Peyer's patch (tissue), 4 donors: ENCODE results near the gene SH3RF3. TPM values are rescaled to one million over a fixed set of nuclear protein-coding genes. Genes with fewer than 3 reads are reported as not detected.
"Not testable (repeated sequence)": the region's sequence is repeated elsewhere in the genome, so short reads cannot be mapped to it uniquely, and the experiment has no call there.

Experiments used
- DNase-seq, 3 donors: peaks; one replicate each; pipeline ENCODE4 v3.0.0-alpha.2; 2017 to 2019
- H3K27ac ChIP-seq, 4 donors: fragments of 200-600 bp; sonication (generic); one replicate each; pipeline ENCODE4 v1.5.1; 2016 to 2019
- H3K27me3 ChIP-seq, 2 donors: fragments of 200-600 bp; sonication (generic); one replicate each; pipeline ENCODE4 v1.5.1; 2019
- H3K36me3 ChIP-seq, 3 donors: fragments of 200-600 bp; sonication (generic); one replicate each; pipeline ENCODE4 v1.5.1; 2016 to 2019
- H3K4me1 ChIP-seq, 4 donors: fragments of 200-600 bp; sonication (generic); one replicate each; pipeline ENCODE4 v1.5.1; 2016 to 2019
- H3K4me3 ChIP-seq, 4 donors: fragments of 200-600 bp; sonication (generic); 1 replicate in 3 of 4; 2 replicates in 1 of 4; pipeline ENCODE4 v1.5.1; 2016 to 2019; ENCODE audit warnings: mild to moderate bottlenecking in 1 of 4
- H3K9me3 ChIP-seq, 4 donors: fragments of 200-600 bp; sonication (generic); one replicate each; pipeline ENCODE4 v1.5.1; 2016 to 2019; ENCODE audit warnings: mild to moderate bottlenecking in 1 of 4
- CTCF ChIP-seq, 6 experiments: fragments of 450-650 bp in 4 of 6; fragments of 200-600 bp in 2 of 6; sonication (generic) in 1 of 6; IDR thresholded peaks; one replicate each; pipeline ENCODE4 v1.5.1; 2017 to 2019; ENCODE audit warnings: antibody characterized with exemption in 6 of 6, mild to moderate bottlenecking in 3 of 6, moderate library complexity in 1 of 6
- POLR2A ChIP-seq, 2 donors: fragments of 450-650 bp; IDR thresholded peaks; one replicate each; pipeline ENCODE4 v1.5.1; 2017; ENCODE audit warnings: antibody characterized with exemption in 2 of 2, mild to moderate bottlenecking in 2 of 2, moderate library complexity in 2 of 2
- total RNA-seq, 4 donors: library from RNA; depleted of rRNA; stranded (reverse); fragments of >200 nt; gene quantifications; one replicate each; pipeline ENCODE4 v1.1.0, GENCODE V29; 2016

SH3RF3 gene
- total RNA-seq, 4 donors from 2014 or later, result 1.1 to 5.0 (median 3.3) TPM

DNA sequence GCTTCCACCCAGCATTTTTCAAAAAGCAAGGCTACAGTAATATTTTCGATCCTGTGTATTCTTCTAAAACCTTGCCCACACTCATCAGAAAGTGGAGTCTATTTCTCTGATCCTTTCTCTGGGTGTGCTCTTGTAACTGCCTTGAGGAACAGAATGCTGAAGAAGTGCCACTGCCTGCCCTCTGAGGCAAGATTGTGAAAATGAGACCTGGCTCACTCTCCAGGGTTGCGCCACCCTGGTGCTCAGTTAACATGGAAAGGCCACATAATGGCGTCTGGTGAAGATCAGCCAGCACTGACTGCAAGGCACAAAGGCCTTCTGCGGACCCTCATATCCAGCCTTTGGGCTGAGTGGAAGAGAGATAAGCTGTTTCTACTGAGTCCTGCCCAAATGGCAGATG is 11.2 kb upstream of the SH3RF3 start:
- Histone ChIP-seq H3K9me3 (no peaks in the 10 kb centered on the region), H3K27ac (no peak overlapping the region), H3K27me3 (no peaks in the 10 kb centered on the region), H3K4me3 (no peak overlapping the region), H3K36me3 (no peaks in the 10 kb centered on the region), H3K4me1 (no peaks in the 10 kb centered on the region)
- no peak for DNase-seq
- TF ChIP-seq POLR2A (IDR thresholded peaks at IDR 0.05) (no peak), CTCF (IDR thresholded peaks at IDR 0.05) (no peak)

GRCh38 chr2:109118321-109118720 is 10.7 kb upstream of the SH3RF3 start:
- H3K9me3 ChIP-seq, result no peaks in the 10 kb centered on the region
- no peaks in the 10 kb centered on the region for H3K36me3 ChIP-seq
- no peaks in the 10 kb centered on the region for H3K27me3 ChIP-seq
- H3K4me3 ChIP-seq, result no peak overlapping the region
- no peak overlapping the region for H3K27ac ChIP-seq
- TF ChIP-seq CTCF (IDR thresholded peaks at IDR 0.05), result no peak
- TF ChIP-seq POLR2A (IDR thresholded peaks at IDR 0.05), result no peak
- no peak for DNase-seq
- H3K4me1 ChIP-seq, result no peaks in the 10 kb centered on the region

- no peaks in the 10 kb centered on the region for H3K36me3 ChIP-seq
- no peak overlapping the region for H3K27ac ChIP-seq
- no peaks in the 10 kb centered on the region for H3K4me1 ChIP-seq
- no peak for TF ChIP-seq POLR2A (IDR thresholded peaks at IDR 0.05)
- TF ChIP-seq CTCF (IDR thresholded peaks at IDR 0.05), result no peak
- H3K9me3 ChIP-seq, result no peaks in the 10 kb centered on the region
- no peaks in the 10 kb centered on the region for H3K27me3 ChIP-seq
- peak in 1 of 3 donors; percentile 29 for DNase-seq
- H3K4me3 ChIP-seq, result no peak overlapping the region
Measured at GRCh38 chr2:109120166-109120565, 8.8 kb upstream of the SH3RF3 start.

- peak in 1 of 3 donors; percentile 30 for DNase-seq
Measured at GRCh38 chr2:109120686-109121085, 8.3 kb upstream of the SH3RF3 start.

GRCh38 chr2:109123586-109124201 is 5.3 kb upstream of the SH3RF3 start:
- TF ChIP-seq POLR2A (IDR thresholded peaks at IDR 0.05), result no peak
- no peak for TF ChIP-seq CTCF (IDR thresholded peaks at IDR 0.05)
- Histone ChIP-seq H3K27ac (no peak overlapping the region), H3K4me1 (peaks cover 0 to 10% (median 5%) of the 10 kb centered on the region in 4 donors), H3K9me3 (no peaks in the 10 kb centered on the region), H3K36me3 (no peaks in the 10 kb centered on the region), H3K4me3 (no peak overlapping the region), H3K27me3 (no peaks in the 10 kb centered on the region)
- DNase-seq, result peak in 1 of 3 donors; percentile 19

More at GRCh38 chr2:109120686-109121085, 8.3 kb upstream of the SH3RF3 start:
- H3K9me3 ChIP-seq, H3K27ac ChIP-seq, H3K27me3 ChIP-seq, H3K4me3 ChIP-seq, H3K36me3 ChIP-seq, H3K4me1 ChIP-seq: not testable (repeated sequence)

DNA sequence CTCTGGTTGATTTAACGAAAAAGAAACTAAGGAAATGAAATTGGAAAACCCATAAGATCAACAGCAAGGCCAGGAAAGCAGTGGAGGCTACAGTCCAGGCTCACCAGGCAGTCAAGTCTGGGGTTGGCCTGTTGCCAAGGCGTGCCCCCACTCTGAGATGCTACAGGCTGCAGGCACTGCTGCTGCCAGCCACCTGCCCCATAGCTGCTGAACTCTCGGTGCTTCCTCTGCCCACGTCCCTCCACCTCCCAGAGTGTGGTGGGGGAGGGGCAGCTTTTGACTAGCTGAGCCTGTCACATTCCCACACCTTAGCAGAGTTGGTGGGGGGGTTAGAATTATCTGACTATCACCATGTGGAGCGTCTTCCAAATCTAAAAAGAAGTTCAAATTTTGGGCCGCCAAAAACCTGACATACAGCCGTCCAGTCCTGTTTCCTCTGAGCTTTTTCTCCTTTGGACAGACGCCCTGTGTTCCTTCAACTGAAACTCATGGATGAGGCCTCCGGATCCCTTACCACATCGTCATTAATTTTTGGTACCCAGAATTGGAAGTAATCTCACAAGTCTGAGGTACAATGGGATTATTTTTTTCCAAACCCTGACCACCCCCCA is 3.9 kb upstream of the SH3RF3 start:
- peak in 1 of 3 donors; percentile 42 for DNase-seq
- TF ChIP-seq CTCF (IDR thresholded peaks at IDR 0.05), result no peak
- TF ChIP-seq POLR2A (IDR thresholded peaks at IDR 0.05), result no peak
- Histone ChIP-seq H3K9me3 (no peaks in the 10 kb centered on the region), H3K27me3 (peaks cover 0 to 4% of the 10 kb centered on the region in 2 donors), H3K27ac (no peak overlapping the region), H3K4me3 (no peak overlapping the region), H3K4me1 (peaks cover 0 to 18% (median 7%) of the 10 kb centered on the region in 4 donors), H3K36me3 (no peaks in the 10 kb centered on the region)
